GM19025 (cell line): Measurements from ENCODE around the gene TRMT10B.
A peak's percentile ranks its signal among the peaks of the same experiment; 100 is the strongest.
"Not testable (repeated sequence)": the region's sequence is repeated elsewhere in the genome, so short reads cannot be mapped to it uniquely, and the experiment has no call there.

Experiments used
- ATAC-seq: cut with Tn5 transposase; IDR thresholded peaks from one replicate; pipeline ENCODE4 v1.9.1; 2021; ENCODE audit warnings: mild to moderate bottlenecking, low read depth, moderate library complexity; ENCODE audit not compliant: unreplicated experiment

TRMT10B gene

DNA sequence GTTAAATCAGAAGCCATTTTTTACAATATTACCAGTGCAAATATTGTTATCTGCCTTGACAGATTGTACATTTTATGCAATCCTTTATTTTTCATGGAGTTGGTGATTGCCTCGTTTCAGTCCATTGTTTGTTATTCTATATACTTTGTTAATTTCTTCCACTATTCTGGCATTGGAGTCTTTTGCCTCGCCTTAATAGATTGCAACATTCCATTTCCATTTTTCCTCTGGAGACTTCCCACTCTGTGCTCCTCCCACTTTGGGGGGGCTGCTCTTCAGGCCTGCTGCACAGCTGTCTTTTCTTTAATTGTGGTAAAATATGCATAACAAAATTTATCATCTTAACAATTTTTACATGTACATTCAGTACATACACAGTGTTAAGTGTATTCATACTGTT is 42.6 kb downstream of the TRMT10B start:
- no peak for ATAC-seq

DNA sequence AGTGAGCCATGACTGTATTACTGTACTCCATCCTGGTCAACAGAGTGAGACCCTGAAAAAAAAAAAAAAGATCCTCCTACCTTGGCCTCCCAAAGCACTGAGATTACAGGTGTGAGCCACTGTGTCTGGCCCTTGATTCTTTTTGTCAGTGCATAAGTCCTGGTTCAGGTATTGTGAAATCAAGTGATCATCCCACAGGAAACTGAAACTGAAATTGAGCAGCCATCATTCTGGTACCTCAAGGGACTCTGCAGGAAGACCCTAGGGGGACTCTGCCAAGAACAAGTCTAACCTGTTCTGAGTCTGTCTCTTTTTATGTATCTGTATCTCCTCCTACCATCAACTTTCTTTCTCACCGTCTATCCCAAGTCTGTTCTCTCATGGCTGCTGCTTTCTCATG is 45.1 kb downstream of the TRMT10B start:
- ATAC-seq = no peak

DNA sequence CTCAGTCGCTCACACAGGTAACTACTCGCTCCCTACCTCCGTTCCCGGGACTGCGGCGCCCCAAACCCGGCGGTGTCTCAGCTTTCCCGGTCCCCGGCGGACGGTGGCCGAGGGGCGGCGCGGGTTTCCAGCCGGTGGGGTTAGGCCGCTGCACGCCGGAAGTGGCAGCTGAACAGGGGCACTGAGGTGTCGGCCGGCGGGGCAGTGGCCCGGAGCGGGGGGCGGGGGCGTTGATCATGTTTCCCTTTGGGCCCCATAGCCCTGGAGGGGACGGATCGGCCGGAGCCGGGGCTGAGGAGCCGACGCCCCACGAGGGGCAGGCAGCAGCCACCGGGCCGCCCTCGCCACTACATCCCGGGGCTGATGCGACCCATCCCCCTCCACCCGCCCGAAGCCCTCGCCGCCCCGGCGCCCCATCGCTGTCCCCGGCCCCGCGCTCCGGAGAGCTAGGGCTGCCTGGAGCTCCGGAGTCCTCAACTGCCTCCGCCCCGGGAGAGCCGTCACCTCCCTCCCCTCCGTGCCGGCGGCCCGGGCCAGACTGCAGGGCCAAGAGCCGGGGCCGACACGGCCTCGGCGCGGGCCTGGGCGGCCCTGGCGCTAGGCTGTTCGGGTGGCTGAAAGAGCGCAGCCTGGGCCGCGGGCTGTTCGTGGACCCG is 47.2 kb downstream of the TRMT10B start, which contains the start of gene DCAF10:
Gene DCAF10, plus strand, starts transcription at position 167 of the 656 bp plus-strand sequence. Its CDS starts 70 bp downstream, at position 237.
- ATAC-seq = peak; percentile 66

DNA sequence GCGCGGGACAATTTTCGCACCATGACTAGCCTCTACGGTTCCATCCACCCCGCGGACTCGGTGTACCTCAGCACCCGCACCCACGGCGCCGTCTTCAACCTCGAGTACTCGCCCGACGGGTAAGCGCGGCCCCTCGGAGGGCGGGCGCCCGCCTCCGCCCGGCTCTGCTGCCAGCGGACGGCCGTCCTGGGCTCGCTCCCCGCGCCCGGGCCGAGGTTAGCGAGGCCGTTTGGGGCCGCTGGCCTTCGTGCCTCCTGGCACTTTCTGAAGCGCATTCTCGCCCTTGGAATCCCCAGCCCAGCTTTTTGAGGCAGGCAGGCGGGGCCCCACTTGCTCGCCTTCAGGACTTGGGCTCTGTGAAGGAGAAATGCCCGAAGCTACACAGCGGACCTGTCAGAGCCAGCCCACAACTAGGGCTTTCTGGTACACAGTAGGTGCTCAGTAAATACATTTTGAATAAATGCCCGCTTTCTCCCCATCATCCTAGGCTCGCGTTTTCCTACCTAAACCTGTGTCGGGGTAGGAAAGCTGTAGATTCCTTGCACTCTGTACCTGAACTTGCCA is 47.8 kb downstream of the TRMT10B start:
- ATAC-seq = peak; percentile 32

DNA sequence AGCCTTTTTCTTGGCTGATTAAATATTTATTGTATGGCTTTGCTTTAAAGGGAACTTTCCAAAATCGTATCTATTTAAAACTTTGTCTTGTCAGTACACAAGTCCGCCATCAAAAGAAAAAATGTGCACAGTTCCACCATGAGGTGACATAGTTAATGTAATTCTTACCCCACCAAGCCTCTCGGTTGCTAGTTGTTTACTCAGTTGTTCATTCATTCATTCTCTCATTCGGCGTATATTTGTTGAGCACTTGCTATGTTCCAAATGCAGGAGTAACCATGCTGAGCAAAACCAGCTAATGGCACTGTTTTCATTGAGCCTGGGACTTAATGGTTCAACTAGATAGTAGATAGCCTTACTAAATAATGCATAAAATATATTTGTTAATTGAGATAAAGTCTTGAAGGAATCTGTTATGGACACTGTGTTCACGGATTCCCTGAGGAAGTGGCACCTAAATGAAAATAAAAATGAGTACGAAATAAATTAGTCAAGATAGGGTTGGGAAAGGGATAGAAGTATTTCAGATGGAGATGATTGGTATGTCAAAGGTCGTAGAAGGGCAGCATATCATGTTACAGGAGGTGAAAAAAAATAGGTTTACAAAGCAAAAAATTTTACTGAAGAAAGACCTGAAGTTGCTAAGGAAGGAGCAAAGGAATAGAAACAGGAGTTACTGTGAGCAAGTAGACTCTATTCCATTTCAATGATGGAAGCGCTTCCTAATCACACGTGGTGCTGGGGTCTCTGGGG is 48.5 kb downstream of the TRMT10B start:
- ATAC-seq = no peak

DNA sequence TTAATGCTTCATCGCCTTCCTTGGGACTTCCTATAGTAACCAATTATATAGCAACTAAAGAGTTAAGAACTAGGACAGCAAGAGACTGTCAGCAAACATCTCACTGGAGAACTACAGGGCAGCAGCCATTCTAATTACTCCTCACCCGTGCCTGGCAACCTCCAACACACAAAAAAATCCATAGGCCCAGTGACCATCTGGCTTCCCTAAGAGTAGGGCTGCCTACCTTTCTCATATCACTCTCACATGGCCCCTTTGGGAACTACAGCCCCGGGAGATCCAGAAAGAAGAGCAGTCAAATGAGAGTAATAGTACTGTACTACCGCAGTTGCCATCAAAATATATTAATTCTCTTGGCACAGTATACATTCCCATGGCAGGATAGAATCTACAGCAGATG is 52.7 kb downstream of the TRMT10B start:
- ATAC-seq = no peak

DNA sequence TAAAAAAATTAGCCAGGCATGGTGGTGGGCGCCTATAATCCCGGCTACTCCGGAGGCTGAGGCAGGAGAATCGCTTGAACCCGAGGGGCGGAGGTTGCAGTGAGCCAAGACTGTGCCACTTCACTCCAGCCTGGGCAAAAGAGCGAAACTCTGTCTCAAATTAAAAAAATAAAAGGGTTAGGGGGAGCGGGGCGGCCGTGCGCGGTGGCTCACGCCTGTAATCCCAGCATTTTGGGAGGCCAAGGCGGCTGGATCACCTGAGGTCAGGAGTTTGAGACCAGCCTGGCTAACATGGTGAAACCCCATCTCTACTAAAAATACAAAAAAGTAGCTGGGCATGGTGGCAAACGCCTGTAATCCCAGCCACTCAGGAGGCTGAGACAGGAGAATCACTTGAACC is 56.1 kb downstream of the TRMT10B start:
- not testable (repeated sequence) for ATAC-seq

DNA sequence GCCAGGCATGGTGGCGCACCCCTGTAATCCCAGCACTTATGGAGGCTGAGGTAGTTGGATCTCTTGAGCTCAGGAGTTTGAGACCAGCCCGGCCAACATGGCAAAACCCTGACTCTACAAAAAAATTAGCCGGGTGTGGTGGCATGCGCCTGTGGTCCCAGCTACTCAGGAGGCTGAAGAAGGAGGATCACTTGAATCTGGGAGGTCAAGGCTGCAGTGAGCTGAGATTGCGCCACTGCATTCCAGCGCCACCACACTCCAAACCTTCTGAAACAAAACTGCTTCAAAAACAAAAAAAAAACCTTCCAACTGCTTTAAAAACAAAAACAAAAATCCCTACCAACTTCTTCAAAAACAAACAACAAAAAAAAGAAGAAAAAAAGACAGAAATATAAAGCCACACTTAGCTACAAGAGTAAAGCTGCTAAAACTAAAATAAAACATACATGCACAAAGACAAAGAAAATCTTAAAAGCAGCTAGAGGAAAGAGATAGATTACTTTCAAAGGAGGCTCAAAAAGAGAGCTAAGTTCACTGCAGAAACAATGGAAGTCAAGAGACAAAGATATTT is 58.4 kb downstream of the TRMT10B start:
- ATAC-seq = no peak

DNA sequence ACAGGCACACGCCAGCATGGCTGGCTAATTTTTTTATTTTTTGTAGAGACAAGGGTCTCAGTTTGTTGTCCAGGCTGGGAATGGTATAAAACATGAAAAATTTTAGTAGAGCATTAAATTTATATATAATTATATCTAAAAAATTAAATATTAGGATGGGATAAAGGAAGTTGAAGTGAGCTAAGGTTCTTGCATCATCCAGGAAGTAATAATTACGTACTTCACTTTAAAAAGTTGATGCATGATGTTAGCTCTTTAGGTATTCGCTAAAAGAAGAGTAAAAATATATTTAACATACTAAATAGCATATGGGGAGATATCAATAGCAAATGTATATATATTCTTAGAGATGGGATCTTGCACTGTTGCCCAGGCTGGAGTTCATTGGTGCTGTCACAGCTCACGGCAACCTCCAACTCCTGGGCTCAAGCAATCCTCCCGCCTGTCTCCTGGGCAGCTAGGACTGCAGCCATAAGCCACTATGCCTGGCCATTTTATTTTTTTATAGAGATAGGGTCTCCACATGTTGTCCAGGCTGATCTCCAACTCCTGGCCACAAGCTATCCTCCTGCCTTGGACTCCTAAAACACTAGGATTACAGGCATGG is 59.3 kb downstream of the TRMT10B start:
- no peak for ATAC-seq

DNA sequence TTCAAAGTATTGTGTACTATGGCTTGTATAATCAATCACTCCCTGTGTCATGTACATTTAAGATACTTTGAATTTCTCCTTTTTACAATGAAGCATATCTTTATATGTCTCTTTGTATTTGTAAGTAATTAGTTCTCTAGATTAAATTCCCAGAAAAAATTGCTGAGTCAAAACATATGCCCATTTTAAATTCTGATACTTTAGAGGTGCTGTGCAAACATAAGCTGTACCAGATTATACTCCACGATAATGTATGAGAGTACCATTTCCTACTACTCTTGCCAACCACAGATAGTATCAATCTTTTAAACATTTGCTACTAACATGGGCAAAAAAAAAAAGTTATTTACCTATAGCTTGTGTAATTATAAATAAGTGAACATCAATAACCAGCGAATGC is 65.2 kb downstream of the TRMT10B start:
- ATAC-seq = no peak

DNA sequence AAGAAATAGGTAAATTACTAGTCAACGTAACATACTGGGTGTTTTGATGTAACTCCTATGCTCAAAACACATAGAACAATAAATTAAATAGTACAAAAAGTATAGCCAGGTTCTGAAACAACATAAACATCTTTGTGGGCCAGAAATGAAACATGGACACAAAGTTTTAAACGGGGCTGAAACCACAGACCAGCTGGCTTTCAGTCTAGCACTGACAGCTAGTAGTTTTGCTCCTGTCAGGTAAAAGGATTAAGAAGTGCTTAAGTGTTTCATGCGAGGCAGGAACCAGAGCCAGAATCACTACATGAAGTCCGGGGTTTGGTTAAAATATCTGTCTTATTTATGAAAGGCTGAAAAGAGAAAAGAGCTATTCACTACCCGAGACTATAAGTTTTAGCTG is 66.5 kb downstream of the TRMT10B start:
- no peak for ATAC-seq

DNA sequence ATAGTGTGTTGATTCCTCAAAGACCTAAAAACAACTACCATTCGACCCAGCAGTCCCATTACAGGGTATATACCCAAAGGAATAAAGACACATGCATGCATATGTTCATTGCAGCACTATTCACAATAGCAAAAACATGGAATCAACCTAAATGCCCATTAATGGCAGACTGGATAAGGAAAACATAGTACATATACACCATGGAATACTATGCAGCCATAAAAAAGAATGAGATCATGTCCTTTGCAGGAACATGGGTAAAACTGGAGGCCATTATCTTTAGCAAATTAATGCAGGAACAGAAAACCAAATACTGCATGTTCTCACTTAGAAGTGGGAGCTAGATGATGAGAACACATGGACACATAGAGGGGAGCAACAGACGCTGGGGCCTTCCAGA is 71.6 kb downstream of the TRMT10B start:
- ATAC-seq = not testable (repeated sequence)

DNA sequence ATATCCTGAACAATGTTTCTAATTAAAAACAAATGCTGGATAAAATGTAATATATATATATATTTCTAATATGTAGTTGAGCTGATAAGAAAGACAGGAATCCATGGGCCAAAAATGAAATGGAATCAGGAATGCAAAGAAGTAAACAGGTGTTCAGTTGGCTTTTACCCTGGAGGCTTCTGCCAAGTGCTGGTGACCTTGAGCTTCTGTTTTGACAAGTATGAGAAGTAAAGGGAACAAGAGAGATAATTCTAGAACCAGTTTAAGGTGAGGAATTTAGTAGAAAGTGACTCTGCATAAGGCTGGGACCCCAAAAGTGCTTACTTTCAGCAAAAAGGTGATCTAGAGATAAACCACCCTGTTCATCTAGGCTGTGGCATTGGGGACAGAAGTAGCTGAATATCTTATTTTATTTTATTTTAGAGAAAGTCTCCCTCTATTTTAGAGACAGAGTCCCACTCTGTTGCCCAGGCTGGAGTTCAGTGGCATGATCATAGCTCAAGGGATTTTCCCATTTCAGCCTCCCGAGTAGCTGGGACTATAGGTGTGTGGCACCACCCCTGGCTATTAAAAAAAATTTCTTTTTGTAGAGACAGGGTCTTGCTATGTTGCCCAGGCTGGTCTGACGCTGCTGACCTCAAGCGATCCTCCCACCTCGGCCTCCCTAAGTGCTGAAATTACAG is 74.0 kb downstream of the TRMT10B start:
- ATAC-seq = no peak
